ENCODE measurements around the gene MTCP1. TPM values are rescaled to one million over a fixed set of nuclear protein-coding genes. Genes with fewer than 3 reads are reported as not detected.

The MTCP1 gene
- total and polyA plus RNA-seq, 9 of the 15 experiments (the other 6 are each of a cell fraction or from before 2014, with no cell fraction given): 12.7 to 28.0 (median 22.9) TPM

DNA sequence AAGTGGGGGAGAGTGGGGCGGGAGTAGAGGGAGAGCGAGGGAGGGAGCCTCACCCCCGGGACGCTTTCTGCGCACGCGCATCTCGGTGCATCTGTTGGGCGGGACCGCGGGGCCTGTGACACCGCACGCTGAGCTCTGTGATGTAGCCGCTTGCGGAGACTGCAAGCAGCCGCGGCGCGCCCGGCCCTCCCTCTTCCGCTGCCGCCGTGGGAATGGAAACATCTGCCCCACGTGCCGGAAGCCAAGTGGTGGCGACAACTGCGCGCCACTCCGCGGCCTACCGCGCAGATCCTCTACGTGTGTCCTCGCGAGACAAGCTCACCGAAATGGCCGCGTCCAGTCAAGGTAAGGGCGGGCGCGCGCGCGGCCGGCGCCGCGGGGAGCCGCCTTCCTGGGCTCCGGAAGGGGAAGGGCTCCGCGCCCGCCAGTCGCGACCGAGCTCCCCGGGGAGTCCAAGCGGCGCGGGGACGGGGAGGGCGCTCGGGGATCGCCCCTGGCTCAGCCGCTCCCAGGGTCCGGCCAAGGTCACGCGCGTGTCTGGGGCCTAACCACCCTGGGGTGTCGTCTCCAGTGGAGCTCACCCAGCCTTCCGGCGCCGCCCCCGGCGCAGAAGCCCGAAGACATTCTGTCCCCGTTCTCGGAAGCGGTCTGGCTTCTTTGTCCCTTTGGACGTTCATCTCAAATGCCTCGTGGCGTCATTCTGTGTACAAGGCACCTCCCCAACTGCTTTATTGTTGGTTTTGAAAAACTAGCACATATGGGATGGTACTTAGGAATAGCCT is 44.0 kb downstream of the MTCP1 start, which contains the start of gene FUNDC2 (continued):
- TF ChIP-seq TAF1 (IDR thresholded peaks at IDR 0.05; ENCODE audit: control insufficient read depth, extremely low read depth, insufficient read depth, low read length, severe bottlenecking) (peak; percentile 74), TBL1XR1 (IDR thresholded peaks at IDR 0.05; ENCODE audit: low read length in 2 of 2) (peak in 1 of 2 experiments; percentile 50; a peak in 1 of 4 replicates), AFF4 (CRISPR knock-in tag; IDR thresholded peaks at IDR 0.05) (0 out of 2 replicates have a peak, but pooled peaks have one; percentile 48), POLR3A (IDR thresholded peaks at IDR 0.05; ENCODE audit: borderline replicate concordance, extremely low read depth, insufficient read depth, insufficient read length) (no peak), ZNF133 (CRISPR knock-in tag; IDR thresholded peaks at IDR 0.05) (no peak), MXD1 (CRISPR knock-in tag; IDR thresholded peaks at IDR 0.05; ENCODE audit: borderline replicate concordance, poor library complexity, severe bottlenecking) (peak; percentile 57), SMAD4 (CRISPR knock-in tag; conservative IDR thresholded peaks at IDR 0.05) (peak; percentile 86), MAZ (CRISPR knock-in tag; conservative IDR thresholded peaks at IDR 0.05 in 1 of 2, IDR thresholded peaks at IDR 0.05 in 1 of 2) (peak in 1 of 2 experiments; percentile 76; a peak in 2 of 4 replicates), TCF7 (IDR thresholded peaks at IDR 0.05; ENCODE audit: borderline replicate concordance) (peak; percentile 93), ZFP36 (IDR thresholded peaks at IDR 0.05; ENCODE audit: low read depth, low read length, partially characterized antibody) (no peak), HSF4 (CRISPR knock-in tag; IDR thresholded peaks at IDR 0.05; ENCODE audit: borderline replicate concordance) (no peak), RFX1 (IDR thresholded peaks at IDR 0.05) (no peak), TGIF2 (CRISPR knock-in tag; IDR thresholded peaks at IDR 0.05) (peak; percentile 59; the same call in 1 of the 2 replicates), NCOA4 (IDR thresholded peaks at IDR 0.05; ENCODE audit: partially characterized antibody) (no peak), HDAC1 (IDR thresholded peaks at IDR 0.05) (peak in 1 of 2 experiments; percentile 73; a peak in 2 of 4 replicates), ZBTB7A (IDR thresholded peaks at IDR 0.05; ENCODE audit: borderline replicate concordance, control insufficient read depth, low read depth, low read length) (peak; percentile 69; the same call in 1 of the 2 replicates)
- TF ChIP-seq, protein P1, sequence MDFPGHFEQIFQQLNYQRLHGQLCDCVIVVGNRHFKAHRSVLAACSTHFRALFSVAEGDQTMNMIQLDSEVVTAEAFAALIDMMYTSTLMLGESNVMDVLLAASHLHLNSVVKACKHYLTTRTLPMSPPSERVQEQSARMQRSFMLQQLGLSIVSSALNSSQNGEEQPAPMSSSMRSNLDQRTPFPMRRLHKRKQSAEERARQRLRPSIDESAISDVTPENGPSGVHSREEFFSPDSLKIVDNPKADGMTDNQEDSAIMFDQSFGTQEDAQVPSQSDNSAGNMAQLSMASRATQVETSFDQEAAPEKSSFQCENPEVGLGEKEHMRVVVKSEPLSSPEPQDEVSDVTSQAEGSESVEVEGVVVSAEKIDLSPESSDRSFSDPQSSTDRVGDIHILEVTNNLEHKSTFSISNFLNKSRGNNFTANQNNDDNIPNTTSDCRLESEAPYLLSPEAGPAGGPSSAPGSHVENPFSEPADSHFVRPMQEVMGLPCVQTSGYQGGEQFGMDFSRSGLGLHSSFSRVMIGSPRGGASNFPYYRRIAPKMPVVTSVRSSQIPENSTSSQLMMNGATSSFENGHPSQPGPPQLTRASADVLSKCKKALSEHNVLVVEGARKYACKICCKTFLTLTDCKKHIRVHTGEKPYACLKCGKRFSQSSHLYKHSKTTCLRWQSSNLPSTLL (IDR thresholded peaks at IDR 0.05): no peak
- TF ChIP-seq, protein P2, sequence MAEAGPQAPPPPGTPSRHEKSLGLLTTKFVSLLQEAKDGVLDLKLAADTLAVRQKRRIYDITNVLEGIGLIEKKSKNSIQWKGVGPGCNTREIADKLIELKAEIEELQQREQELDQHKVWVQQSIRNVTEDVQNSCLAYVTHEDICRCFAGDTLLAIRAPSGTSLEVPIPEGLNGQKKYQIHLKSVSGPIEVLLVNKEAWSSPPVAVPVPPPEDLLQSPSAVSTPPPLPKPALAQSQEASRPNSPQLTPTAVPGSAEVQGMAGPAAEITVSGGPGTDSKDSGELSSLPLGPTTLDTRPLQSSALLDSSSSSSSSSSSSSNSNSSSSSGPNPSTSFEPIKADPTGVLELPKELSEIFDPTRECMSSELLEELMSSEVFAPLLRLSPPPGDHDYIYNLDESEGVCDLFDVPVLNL (CRISPR knock-in tag; IDR thresholded peaks at IDR 0.05; ENCODE audit: low read depth): 0 out of 2 replicates have a peak, but pooled peaks have one; percentile 65
